Left lung (tissue), 10 donors: ENCODE measurements around the gene ACSL4. TPM values are rescaled to one million over a fixed set of nuclear protein-coding genes. Genes with fewer than 3 reads are reported as not detected.
"Not testable (repeated sequence)": the region's sequence is repeated elsewhere in the genome, so short reads cannot be mapped to it uniquely, and the experiment has no call there.

Experiments
- ATAC-seq: fragments of 200-7000 bp; cut with Tn5 transposase; one replicate; pipeline ENCODE4 v1.9.1; 2020; ENCODE audit warnings: moderate library complexity
- DNase-seq, 4 donors: peaks; one replicate each; pipeline ENCODE4 v3.0.0-alpha.2; 2013 to 2020
- H3K27ac ChIP-seq, 2 donors: fragments of 200-600 bp; sonication (generic) in 1 of 2; one replicate each; pipeline versions ENCODE4 v1.5.0 to v1.8.0; 2020 to 2021
- H3K27me3 ChIP-seq, 2 donors: fragments of 200-600 bp; sonication (generic) in 1 of 2; one replicate each; pipeline versions ENCODE4 v1.5.0 to v1.8.0; 2020 to 2021
- H3K36me3 ChIP-seq, 2 donors: fragments of 200-600 bp; sonication (generic) in 1 of 2; one replicate each; pipeline versions ENCODE4 v1.5.0 to v1.8.0; 2020 to 2021
- H3K4me1 ChIP-seq, 2 donors: fragments of 200-600 bp; one replicate each; pipeline ENCODE4 v1.8.0; 2021
- H3K4me3 ChIP-seq, 2 donors: fragments of 200-600 bp; sonication (generic) in 1 of 2; one replicate each; pipeline versions ENCODE4 v1.5.0 to v1.8.0; 2020 to 2021; ENCODE audit warnings: mild to moderate bottlenecking in 1 of 2
- H3K9me3 ChIP-seq, 2 donors: fragments of 200-600 bp; sonication (generic) in 1 of 2; one replicate each; pipeline versions ENCODE4 v1.5.0 to v1.8.0; 2020 to 2021
- intact Hi-C, 2 donors: fragments of 100-400 bp; cut with DNase I; formaldehyde crosslinking; loops; one replicate each; pipeline versions ENCODE4 v1.11.2 to v1.14.2; 2022
- polyA plus RNA-seq, 6 donors: library from polyadenylated mRNA; unstranded; fragments of 120-200 nt; gene quantifications; one replicate each; pipeline ENCODE4 v1.2.1, GENCODE V29; 2013; ENCODE audit not compliant: insufficient read length in 6 of 6
- total RNA-seq, 2 donors: library from RNA; stranded (reverse); fragmentation: NEBNext Ultra II Directional; extraction: Animal tissue kit (Norgen Biotek cat#: 25700); gene quantifications; one replicate each; pipeline ENCODE4 v1.2.1, GENCODE V29; 2021
- TF ChIP-seq, protein P1 (sequence below), 2 donors: fragments of 200-600 bp; sonication (generic) in 1 of 2; IDR thresholded peaks; one replicate each; pipeline versions ENCODE4 v1.5.0 to v1.8.0; 2021; ENCODE audit warnings: antibody characterized with exemption in 2 of 2
- donor health status: DM: no; HTN: yes; CAD: no.
- donor health status: DM: no; HTN: no; CAD: no.

ACSL4 gene
- total and polyA plus RNA-seq, 8 donors = 13.2 to 93.9 (median 15.4) TPM

- Histone ChIP-seq H3K36me3 (peaks cover 0 to 73% of the 10 kb centered on the region in 2 donors), H3K27me3 (no peaks in the 10 kb centered on the region), H3K9me3 (no peaks in the 10 kb centered on the region), H3K4me1 (no peaks in the 10 kb centered on the region), H3K4me3 (no peak overlapping the region), H3K27ac (no peak overlapping the region)
- TF ChIP-seq, protein P1, sequence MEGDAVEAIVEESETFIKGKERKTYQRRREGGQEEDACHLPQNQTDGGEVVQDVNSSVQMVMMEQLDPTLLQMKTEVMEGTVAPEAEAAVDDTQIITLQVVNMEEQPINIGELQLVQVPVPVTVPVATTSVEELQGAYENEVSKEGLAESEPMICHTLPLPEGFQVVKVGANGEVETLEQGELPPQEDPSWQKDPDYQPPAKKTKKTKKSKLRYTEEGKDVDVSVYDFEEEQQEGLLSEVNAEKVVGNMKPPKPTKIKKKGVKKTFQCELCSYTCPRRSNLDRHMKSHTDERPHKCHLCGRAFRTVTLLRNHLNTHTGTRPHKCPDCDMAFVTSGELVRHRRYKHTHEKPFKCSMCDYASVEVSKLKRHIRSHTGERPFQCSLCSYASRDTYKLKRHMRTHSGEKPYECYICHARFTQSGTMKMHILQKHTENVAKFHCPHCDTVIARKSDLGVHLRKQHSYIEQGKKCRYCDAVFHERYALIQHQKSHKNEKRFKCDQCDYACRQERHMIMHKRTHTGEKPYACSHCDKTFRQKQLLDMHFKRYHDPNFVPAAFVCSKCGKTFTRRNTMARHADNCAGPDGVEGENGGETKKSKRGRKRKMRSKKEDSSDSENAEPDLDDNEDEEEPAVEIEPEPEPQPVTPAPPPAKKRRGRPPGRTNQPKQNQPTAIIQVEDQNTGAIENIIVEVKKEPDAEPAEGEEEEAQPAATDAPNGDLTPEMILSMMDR (IDR thresholded peaks at IDR 0.05) = no peak
- ATAC-seq = no peak
- intact Hi-C loops = no loop called here
- no peak for DNase-seq
Observed at GRCh38 chrX:109667986-109668385, 65.1 kb downstream of the ACSL4 start.

DNA sequence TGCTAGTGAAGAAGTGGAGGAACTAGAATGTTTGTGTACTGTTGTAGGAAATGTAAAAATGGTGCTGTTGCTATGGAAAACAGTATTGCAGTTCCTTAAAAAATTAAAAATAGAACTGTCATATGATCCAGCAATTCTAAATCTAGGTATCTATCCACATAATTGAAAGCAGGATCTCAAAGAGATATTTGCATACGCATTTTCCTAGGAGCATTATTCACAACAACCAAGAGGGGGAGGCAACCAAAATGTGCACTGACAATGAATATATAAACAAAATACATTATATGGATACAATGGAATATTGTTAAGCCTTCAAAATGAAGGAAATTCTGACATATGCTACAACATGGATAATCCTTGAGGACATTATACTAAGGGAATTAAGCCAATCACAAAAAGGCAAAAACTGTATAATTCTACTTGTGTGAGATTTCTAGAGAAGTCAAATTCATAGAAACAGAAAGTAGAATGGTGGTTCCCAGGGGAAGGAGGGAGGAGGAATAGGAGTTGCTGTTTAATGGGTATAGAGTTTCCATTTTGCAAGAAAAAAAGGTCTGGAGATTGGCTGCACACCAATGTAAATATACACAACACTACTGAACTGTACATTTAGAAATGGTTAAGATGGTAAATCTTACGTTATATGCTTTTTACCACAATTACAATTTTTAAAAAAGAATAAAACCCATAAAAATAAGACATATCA lies 72.5 kb downstream of the ACSL4 start:
- H3K4me1 ChIP-seq = no peaks in the 10 kb centered on the region
- ATAC-seq (no peak), DNase-seq (no peak)
- peaks cover 0 to 71% of the 10 kb centered on the region in 2 donors for H3K36me3 ChIP-seq
- no peak overlapping the region for H3K4me3 ChIP-seq
- H3K9me3 ChIP-seq = no peaks in the 10 kb centered on the region
- peaks cover 0 to 4% of the 10 kb centered on the region in 2 donors for H3K27me3 ChIP-seq
- intact Hi-C loops = no loop called here
- H3K27ac ChIP-seq = no peak overlapping the region
- TF ChIP-seq, protein P1 (IDR thresholded peaks at IDR 0.05) = no peak

GRCh38 chrX:109658391-109658790 lies 74.7 kb downstream of the ACSL4 start:
- TF ChIP-seq, protein P1 (IDR thresholded peaks at IDR 0.05) = no peak
- Histone ChIP-seq H3K4me1 (no peaks in the 10 kb centered on the region), H3K9me3 (no peaks in the 10 kb centered on the region), H3K27me3 (peaks cover 0 to 4% of the 10 kb centered on the region in 2 donors), H3K36me3 (peaks cover 0 to 49% of the 10 kb centered on the region in 2 donors), H3K27ac (no peak overlapping the region), H3K4me3 (no peak overlapping the region)
- intact Hi-C loops = no loop called here
- ATAC-seq = no peak
- no peak for DNase-seq

GRCh38 chrX:109657364-109657763 lies 75.7 kb downstream of the ACSL4 start:
- H3K27me3 ChIP-seq, H3K9me3 ChIP-seq, H3K4me1 ChIP-seq, DNase-seq, intact Hi-C loops, H3K4me3 ChIP-seq, ATAC-seq, H3K27ac ChIP-seq: not testable (repeated sequence)
- H3K36me3 ChIP-seq = peaks cover 0 to 39% of the 10 kb centered on the region in 2 donors

- H3K27me3 ChIP-seq = peaks cover 0 to 4% of the 10 kb centered on the region in 2 donors
- ATAC-seq (no peak), DNase-seq (peak in 1 of 4 donors; percentile 2)
- intact Hi-C loops = no loop called here
- peaks cover 0 to 33% of the 10 kb centered on the region in 2 donors for H3K36me3 ChIP-seq
- H3K4me3 ChIP-seq = no peak overlapping the region
- TF ChIP-seq, protein P1 (IDR thresholded peaks at IDR 0.05) = no peak
- H3K27ac ChIP-seq = no peak overlapping the region
- H3K9me3 ChIP-seq = no peaks in the 10 kb centered on the region
- H3K4me1 ChIP-seq = no peaks in the 10 kb centered on the region
Observed at GRCh38 chrX:109656774-109657173, 76.3 kb downstream of the ACSL4 start.
